Ammon's horn (tissue), 1 donor: ENCODE results near the gene UNC119B.

Source experiments
- DNase-seq: peaks from one replicate; pipeline ENCODE4 v3.0.0-alpha.2; 2016; ENCODE audit warnings: low spot score

Gene UNC119B

DNA sequence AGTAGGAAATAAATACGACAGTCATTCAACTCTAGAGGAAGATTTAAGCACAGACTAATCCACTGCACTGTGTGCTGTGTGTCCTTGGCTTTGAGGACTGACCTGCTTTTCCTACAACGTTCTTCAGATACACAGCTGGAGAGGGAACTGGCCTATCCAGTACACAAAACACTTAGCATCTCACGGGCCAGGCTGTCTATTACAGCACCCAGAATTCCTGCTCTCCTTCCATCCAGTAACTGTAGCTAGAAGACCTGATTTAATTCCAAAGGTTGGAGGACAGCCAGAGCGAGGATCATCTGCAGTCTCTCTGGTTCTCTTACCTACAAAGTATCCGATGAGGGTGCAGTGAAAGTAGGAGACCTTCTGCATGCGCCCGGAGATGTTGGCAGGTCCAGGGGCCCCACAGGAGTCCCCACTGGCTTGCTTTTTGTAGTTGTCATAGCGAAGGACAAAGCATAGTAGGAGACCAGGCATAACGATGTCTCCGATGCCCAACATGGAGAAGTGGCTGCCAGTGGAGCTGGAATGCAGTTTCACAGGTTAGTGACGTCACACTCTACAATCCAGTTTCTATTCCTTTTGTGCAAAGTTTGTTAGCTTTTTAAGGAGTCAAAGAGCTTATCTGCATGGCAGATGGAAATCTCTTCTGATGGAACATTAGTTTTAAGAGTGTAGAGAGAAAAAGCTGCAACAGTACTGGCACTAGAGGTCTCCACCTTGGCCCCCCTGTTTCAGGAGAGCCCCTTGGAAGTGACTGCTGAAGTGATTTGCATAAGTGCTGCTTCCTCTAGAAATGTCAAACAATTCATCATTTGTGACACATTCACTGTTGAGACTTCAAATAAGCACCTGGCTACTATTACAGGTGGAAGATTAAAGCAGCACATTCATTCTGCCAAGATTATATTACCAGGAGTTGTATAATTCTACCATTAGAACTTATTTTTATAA, 57.1 kb downstream of the UNC119B start:
- DNase-seq: no peak

GRCh38 chr12:120771097-120771496, 60.8 kb downstream of the UNC119B start:
- DNase-seq: no peak
